ENCODE measurements around the gene ALS2.

ALS2 gene

GRCh38 chr2:201669865-201670264 is 110.9 kb downstream of the ALS2 start:
- no peak for DNase-seq

GRCh38 chr2:201668402-201668910 is 112.3 kb downstream of the ALS2 start:
- DNase-seq, result no peak

DNA sequence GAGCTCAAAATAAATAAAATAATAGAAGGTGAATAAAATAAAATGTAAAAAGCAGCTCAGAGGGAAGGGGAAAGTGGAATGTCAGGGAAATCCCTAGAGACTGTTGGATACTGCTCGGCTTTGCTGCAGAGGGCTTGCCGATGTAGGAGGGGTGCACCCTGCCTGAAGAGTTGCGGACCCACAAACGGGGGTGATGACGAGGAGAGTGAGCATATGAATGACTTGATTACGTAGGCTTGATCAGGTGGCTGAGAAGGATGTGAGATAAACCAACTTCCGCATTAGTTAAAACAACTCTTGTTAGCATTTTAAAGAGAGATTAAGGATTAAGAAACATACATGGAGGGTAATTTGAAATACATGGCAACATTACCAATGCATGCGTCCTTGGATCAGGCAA is 116.4 kb downstream of the ALS2 start:
- DNase-seq, result no peak

DNA sequence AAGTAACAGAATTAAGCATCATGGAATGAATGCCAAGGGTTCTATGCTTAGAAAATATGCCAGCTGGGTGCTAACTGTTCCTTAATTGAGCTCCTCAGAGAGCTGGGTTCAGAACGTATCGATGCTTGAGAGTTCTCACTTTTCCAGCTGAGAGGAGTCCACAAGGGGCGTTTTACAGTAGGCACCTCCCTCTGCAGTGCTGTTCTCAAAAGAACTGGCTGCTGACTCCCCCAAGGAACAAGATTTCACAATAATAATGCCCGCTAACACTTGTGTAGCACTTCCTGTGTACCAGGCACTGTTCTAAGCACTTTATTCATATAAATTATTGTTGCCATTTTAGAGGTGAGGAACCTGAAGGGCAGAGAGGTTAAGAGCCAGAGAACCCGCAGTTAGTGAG is 119.4 kb downstream of the ALS2 start:
- no peak for DNase-seq

GRCh38 chr2:201660293-201660895 is 120.3 kb downstream of the ALS2 start:
- DNase-seq, result no peak

- no peak for DNase-seq
Measured at GRCh38 chr2:201656740-201657139, 124.0 kb downstream of the ALS2 start.

GRCh38 chr2:201656102-201656501 is 124.6 kb downstream of the ALS2 start:
- no peak for DNase-seq

DNA sequence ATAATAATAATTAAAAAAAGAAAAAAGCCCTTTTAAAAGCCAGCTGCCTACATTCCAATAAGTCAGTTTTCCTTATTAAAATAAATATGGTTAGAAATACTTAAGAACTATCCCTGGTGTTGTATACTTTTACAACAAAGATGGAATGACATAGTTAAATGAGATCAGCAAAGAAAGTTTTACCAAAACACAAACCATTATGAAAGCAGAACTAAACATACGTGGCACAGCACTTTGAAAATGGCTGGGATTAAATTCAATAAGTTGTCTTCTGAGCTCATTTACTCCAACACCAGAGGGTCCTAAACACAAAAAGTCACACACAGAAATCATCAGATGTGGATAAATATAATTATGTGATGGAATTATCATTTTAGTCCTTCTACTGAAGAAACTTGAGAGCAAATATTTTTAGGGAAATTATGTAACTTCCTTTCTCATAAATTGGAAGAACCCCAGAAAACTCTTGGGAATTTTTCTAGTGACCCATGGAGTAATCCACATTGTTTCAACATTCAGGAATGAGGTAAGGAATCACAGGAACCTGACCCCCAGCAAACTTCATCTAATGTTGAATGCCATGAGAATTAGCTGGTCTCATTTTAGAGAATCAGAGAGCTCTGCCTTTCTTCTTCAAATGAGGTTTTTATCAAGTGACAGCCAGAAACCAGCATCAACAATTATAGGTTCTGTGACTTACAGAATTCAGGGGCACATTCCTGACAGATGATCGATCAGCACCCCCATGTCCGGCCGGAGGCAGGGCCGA is 125.9 kb downstream of the ALS2 start:
- DNase-seq, result no peak

DNA sequence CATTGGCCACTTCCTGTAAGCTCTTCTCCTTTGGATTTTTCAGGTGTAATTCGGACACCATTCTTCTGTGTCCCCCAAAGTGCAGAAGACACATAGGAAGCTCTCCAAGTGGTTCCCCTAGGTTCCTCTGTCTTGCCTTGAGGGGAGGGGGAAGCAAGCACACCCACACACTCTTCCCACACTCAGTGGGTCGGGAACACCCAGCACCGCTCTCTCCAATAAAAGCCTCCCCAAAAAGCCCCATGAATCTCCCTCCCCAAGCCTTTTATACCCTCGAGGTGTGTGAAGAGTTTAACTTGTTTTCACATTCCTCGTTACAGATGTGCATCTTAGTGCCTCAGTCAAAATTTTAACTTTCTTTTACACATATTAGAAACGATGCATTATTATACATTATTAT is 127.5 kb downstream of the ALS2 start:
- DNase-seq, result no peak
